HG02840 (cell line): ENCODE measurements around the gene TMTC1.

Source experiments
- ATAC-seq: cut with Tn5 transposase; IDR thresholded peaks from one replicate; pipeline ENCODE4 v1.9.1; 2021; ENCODE audit warnings: mild to moderate bottlenecking, moderate library complexity, moderate number of reproducible peaks; ENCODE audit not compliant: unreplicated experiment, low FRiP score

TMTC1 gene

DNA sequence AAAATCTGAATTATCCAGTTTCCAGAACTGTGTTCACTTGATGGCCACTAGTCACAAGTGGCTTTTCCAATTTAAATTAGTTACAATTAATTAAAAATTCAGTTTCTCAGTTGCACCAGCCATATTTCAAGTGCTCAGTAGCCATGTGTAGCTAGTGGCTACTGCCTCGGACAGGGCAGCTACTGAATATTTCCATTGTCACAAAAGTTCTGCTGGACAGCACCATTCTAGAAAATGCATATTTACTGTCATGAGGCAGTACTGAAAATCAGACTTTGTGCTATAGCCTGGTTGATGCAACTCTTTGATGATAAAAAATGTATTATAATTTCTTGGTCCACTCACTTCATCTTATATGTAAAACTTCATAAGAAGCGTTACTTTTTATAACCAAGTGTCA is 274.8 kb downstream of the TMTC1 start:
- ATAC-seq, result no peak

GRCh38 chr12:29505122-29505521 is 278.6 kb downstream of the TMTC1 start:
- no peak for ATAC-seq

DNA sequence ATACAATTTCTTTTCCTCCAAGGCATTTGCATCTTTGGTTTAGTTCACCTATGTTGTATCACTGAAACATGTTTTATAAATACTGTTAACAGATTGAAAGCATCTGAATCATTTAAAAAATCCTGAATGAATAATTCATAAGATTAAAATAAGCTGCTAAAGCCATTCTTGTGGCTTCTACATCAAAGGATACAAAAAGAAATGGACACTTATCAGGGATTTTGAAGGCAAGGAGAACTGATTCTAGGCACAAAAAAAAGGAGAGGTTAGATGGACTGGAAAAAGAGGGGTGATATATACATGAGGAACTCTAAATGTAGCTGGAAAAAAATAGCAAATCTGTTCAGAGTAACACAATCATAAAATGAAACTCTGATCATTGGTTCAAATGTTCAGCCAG is 280.5 kb downstream of the TMTC1 start:
- ATAC-seq, result no peak

GRCh38 chr12:29499235-29499634 is 284.5 kb downstream of the TMTC1 start:
- ATAC-seq, result no peak

GRCh38 chr12:29497588-29497987 is 286.2 kb downstream of the TMTC1 start, which contains the start of gene OVCH1:
Gene OVCH1 (minus strand): TSS chr12:29497686. CDS start chr12:29497686, 0 bp downstream.
- no peak for ATAC-seq

DNA sequence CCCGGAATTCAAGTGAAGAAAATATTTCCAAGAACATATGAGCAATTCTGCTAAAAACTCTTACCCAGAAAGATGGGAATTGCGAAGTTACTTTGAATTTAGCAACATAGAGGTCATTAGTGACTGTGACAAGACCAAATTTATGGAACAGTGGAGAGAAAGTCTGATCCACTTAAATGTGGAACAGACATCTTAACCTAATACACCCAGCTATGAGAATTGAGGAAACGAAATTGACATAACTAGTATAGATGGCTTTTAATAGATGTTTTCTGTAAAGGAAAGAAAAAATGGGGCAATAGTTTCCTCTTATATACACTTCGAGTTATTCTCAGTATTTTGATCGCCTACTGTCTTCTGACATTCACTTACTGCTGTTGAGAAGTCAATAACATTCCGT is 290.9 kb downstream of the TMTC1 start:
- ATAC-seq, result no peak

GRCh38 chr12:29486972-29487371 is 296.8 kb downstream of the TMTC1 start:
- ATAC-seq, result no peak

DNA sequence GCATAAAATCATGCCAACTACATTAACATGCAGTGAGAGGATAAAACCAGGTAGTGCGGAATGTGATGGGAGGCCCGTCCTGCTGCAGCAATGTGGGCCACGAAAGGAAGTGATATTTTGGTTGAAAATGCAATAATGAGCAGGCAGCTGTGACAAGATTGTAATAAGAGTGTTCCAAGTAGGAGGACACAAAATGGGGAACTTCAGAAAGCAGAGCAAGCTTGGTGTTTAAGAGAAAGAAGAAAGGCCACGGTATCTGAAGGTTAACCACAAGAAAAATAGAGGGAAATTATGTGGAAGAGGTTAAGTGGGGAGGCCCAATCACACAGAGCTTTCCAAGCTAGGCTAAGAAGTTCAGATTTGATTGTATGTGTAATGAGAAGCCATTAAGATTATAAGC is 320.5 kb downstream of the TMTC1 start:
- no peak for ATAC-seq

DNA sequence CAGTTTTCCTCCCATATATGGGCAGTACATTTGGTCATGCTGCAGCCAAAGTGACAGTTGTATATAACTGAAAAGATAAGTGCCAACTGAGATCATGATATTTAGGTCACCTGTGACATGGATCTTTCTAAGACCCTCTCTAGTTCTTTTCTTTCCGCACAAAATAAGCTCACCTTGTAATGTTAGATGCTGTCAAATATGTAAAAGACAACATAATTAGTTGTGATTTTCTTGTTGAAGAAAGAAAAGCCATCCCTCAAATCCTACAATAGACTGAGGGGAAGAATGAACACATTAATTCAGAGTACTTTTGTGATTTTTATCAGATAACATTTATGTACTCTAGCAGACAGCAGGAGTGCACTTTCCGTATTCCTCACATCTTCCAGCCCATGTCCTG is 323.7 kb downstream of the TMTC1 start:
- no peak for ATAC-seq

DNA sequence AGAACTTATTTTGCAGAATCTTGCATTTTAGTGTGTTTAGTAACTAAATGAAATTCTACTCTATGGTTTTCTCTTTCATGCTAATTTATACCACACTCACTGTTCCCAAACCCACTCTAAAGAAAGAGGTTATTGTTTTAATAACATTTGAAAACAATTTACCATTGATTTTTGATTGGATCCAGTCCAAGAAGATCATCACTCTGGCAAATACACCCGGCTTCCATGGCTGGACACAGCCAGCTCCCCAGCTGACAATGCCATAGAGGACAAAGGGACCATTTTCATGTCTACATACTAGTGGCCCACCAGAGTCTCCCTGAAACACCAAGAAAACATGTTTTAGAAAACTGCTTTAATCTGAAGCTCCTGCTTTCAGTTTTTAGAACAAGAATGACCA is 328.7 kb downstream of the TMTC1 start:
- ATAC-seq, result no peak

DNA sequence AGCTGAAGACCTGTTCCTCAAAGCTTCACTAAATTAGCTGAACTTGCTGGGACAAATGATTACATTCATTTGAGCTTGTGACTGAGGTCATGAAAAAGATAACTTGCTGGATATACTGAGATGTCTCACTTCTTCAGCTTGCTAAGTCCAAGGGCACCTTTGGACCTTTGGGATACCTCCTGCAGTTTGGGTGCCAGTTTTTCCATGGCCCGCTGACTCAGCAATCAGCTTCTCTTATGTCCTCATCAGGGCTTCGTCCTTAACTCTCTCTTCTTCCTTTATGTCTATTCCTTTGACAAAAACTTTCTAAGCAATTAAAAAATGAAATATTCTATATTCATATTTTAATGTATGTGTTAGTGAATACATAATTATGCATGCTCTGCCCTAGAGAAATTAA is 331.9 kb downstream of the TMTC1 start:
- no peak for ATAC-seq
